Stimulated activated CD4-positive, alpha-beta T cell treated with anti-CD3 and anti-CD28 coated beads, Interleukin-15, amount 100 ng/mL, for 24 hours (primary cell): ENCODE data around the gene GNG7.
"Not testable (repeated sequence)": the region's sequence is repeated elsewhere in the genome, so short reads cannot be mapped to it uniquely, and the experiment has no call there.

Experiments
- DNase-seq: peaks from one replicate; pipeline ENCODE4 v3.0.0-alpha.2; 2020

Gene GNG7

DNA sequence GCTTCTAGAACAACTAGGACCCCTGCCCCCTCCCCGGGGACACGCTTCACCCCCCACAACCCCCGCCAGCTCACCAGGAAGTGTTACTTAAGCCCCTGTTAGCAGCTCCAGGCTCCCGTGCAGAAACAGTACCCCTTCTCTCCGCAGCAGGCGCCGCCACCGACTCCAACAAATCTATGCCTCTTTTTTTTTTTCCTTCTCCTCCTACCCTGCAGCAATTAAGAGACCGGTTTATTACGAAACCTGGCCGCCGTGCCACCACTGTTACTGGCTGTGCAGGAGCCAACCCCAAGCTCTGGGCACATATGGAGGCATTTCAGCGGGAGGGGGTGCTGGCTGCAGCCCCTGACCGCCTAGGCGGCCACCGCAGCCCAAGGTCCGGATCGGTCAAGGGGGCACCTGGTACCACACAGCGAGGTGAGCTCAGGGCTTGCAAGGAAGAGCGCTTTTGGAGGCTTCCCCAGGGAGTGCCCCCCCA lies 224.2 kb downstream of the GNG7 start:
- DNase-seq = peak; percentile 65

DNA sequence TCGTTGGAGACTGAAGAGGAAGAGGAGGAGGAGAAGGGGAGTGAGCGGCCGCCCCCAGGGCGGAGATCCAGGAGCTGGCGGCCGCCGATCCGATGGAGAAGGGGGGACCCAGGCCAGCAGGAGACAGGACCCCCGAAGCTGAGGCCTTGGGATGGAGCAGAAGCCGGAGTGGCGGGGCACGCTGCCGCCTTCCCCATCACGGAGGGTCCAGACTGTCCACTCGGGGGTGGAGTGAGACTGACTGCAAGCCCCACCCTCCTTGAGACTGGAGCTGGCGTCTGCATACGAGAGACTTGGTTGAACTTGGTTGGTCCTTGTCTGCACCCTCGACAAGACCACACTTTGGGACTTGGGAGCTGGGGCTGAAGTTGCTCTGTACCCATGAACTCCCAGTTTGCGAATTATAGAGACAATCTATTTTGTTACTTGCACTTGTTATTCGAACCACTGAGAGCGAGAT lies 224.7 kb downstream of the GNG7 start:
- peak; percentile 41 for DNase-seq

DNA sequence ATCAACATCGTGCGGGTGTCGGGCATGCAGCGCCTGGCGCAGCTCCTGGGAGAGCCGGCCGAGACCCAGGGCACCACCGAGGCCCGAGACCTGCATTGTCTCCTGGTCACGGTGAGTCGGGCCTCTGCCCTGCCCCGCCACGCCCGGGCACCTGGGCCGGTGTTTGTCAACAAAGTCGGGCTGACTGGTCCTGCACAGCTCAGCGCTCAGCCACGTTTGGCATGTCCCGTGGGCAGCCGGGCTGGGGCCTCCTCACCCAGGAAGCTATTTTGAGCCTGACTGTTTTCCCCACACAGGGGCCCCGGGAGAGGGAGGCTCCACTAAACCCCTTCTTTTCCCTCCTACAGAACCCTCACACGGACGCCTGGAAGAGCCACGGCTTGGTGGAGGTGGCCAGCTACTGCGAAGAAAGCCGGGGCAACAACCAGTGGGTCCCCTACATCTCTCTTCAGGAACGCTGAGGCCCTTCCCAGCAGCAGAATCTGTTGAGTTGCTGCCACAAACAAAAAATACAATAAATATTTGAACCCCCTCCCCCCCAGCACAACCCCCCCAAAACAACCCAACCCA lies 225.3 kb downstream of the GNG7 start:
- peak; percentile 49 for DNase-seq

DNA sequence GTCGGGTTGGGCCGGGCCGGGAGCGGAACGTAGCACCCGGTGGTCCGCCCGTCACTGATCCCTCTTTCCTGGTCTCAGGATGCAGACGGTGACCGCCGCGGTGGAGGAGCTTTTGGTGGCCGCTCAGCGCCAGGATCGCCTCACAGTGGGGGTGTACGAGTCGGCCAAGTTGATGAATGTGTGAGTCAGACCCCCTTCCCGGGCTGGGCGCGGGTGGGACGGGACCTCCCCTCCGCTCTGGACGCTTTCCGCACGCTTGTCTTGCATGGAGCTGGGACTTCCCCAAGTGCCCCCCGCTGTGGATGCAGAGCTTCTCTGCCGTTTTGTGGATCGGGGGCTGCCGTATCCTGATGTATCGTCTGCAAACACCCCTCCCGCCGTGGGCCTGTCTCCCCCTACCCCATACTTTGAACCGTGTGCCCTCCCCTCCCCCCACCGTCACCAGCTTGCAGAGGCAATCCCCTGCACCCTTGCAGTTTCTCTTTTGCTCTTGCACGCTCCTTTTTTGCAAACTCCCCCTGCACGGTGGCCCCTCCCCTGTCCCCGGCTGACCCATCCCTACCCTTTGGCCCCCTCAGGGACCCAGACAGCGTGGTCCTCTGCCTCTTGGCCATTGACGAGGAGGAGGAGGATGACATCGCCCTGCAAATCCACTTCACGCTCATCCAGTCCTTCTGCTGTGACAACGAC lies 225.9 kb downstream of the GNG7 start:
- peak; percentile 84 for DNase-seq

DNA sequence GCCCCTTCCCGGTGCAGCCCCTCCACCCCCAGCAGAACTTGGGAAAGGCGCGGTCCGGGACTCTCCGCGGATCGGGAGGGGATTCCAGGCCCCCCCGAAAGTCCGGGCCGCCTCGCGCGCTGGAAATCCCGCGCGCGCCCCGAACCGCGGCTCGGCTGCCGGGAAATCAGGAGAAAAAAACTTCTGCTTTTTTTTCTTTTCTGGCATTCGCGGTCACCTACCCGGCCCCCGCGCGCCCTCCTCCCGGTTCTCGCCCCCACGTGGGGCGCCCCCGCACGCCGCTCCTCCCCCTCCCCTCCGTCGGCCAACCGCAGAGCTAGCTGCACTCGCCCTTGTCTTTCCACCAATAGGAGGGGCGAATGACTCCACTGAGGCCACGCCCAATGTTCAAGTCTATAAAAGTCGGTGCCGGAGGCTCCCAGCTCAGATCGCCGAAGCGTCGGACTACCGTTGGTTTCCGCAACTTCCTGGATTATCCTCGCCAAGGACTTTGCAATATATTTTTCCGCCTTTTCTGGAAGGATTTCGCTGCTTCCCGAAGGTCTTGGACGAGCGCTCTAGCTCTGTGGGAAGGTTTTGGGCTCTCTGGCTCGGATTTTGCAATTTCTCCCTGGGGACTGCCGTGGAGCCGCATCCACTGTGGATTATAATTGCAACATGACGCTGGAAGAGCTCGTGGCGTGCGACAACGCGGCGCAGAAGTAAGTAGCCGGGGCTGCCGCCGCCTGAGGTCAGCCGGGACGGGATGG lies 226.6 kb downstream of the GNG7 start, which contains the start of gene GADD45B:
Gene GADD45B (plus strand): TSS at position 426 of the 749 bp plus-strand sequence. CDS start 232 bp downstream, at position 658.
- DNase-seq = peak; percentile 97

GRCh38 chr19:2475018-2475701 lies 227.3 kb downstream of the GNG7 start:
- DNase-seq = peak; percentile 82

GRCh38 chr19:2474232-2475017 lies 228.1 kb downstream of the GNG7 start:
- peak; percentile 93 for DNase-seq

DNA sequence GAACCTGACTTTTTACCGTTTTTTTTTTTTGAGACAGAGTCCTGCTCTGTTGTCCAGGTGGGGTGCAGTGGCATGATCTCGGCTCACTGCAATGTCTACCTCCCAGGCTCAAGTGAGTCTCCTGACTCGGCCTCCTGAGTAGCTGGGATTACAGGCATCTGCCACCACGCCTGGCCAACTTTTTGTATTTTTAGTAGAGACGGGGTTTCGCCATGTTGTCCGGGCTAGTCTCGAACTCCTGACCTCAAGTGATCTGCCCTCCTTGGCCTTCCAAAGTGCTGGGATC lies 232.6 kb downstream of the GNG7 start:
- not testable (repeated sequence) for DNase-seq

DNA sequence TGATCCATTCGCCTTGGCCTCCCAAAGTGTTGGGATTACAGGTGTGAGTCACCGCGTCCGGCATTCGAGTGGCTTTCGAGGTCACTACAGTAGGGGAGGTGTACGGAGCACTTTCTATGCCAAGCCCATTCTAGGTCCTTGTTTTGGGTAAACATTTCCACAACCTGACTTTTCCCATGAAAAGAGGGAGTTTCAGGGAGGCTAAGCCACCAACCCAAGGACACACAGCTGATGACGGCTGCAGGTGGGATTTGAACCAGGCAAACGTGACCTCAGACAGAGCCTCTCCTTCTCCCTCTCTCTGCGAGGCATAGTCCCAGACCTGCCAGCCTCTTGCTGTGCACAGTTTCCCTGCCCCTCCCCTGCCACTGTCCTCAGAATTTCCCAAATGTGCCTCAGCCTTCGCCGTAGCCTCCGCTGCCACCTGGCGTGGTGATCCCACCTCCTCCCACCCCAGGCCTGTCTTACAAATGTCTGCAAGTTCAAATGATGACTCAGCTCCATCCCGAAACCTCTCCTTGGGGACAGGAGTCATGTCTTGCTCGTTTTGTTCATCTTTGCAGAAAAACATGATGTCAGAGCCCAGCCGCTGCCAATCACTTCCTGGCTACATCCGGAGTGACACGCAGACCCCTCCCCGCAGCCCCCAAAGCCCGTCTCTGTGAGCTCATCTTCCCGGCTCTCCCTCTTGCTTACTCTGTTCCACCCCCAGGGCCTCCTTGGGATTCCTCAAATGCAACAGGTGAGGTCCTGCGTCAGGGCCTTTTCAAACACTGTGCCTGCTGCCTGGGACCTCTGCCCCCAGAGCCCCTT lies 233.2 kb downstream of the GNG7 start:
- peak; percentile 73 for DNase-seq

- DNase-seq = no peak
These were observed 233.9 kb downstream of the GNG7 start for GRCh38 chr19:2468596-2468995.

GRCh38 chr19:2464389-2464788 lies 238.1 kb downstream of the GNG7 start:
- no peak for DNase-seq

- DNase-seq = not testable (repeated sequence)
These were observed 238.8 kb downstream of the GNG7 start for GRCh38 chr19:2463694-2464093.

DNA sequence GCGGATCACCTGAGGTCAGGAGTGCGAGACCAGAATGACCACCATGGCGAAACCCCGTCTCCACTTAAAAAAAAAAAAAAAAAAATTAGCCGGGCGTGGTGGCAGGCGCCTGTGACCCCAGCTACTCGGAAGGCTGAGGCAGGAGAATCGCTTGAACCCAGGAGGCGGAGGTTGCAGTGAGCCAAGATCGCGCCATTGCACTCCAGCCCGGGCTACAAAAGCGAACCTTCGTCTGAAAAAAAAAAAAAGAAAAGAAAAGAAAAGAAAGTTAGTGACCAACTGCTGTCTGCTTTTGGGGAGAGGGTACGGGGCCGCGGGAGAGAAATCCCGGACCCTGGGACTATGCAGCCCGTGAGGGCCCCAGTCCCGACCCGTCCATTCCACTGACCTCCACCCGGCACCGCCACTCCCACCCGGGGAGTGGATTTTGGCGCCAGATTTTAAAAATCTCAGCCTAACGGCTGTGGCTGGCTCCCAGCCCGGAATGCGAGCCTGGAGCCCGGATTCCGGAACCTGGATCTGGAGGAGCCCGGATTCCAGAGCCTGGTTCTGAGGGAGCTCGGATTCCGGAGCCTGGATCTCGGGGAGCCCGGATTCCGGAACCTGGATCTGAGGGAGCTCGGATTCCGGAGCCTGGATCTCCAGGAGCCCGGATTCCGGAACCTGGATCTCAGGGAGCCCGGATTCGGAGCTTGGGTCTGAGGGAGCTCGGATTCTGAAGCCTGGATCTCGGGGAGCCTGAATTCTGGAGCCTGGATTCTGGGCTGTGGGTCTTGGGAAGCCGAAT lies 239.7 kb downstream of the GNG7 start:
- DNase-seq = no peak

DNA sequence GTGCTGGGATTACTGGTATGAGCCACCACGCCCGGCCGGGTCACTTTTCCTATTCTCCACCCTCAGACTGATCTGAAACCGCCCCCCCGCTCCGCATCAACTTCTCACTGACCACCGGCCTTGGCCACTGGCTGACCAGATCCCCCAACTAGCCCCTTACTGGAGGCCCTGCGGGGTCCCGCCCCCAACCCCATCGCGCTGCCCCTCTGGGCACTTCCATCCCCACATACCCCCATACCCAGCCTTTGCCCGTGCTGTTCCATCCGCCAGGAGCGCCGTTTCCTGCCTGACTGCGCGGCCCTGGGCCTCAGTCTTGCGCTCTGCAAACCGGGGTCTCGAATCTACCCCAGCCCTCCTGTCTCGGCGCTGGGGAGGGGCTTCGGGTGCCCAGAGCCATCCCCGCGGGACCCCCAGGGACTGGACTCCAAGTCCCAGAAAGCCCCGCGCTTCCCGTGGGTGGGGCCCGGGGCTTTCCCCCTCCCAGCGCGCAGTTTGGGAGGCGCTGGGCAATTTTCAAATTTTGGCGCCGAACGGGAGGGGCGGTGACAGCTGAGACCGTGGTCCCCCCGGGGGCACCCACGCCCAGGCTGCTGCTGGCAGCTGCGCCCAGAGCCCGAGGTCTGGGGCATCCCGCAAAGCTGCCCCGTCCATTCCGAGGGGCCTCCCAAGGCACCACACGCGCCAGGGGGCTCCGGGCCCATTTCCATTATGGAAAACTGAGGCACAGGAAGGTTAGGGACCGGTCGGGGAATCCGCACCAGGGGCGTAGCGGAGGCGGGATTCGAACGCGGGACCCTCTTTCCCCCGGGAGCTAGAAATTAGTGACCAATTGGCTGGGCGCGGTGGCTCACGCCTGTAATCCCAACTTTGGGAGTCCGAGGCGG lies 240.5 kb downstream of the GNG7 start:
- DNase-seq = peak; percentile 87
